DND-41 (cell line): ENCODE results near the gene NUBP2.

Source experiments
- EZH2 ChIP-seq: IDR thresholded peaks from 3 replicates; pipeline ENCODE4 v1.6.1; 2012; ENCODE audit warnings: borderline replicate concordance, low read depth, mild to moderate bottlenecking, moderate library complexity, low read length, inconsistent platforms; ENCODE audit not compliant: severe bottlenecking
- TF ChIP-seq, protein P1 (sequence below): IDR thresholded peaks from 2 replicates; pipeline ENCODE4 v1.5.1; 2012; ENCODE audit warnings: borderline replicate concordance, low read length, moderate library complexity, mild to moderate bottlenecking; ENCODE audit not compliant: poor library complexity, severe bottlenecking; ENCODE audit errors: extremely low read depth

- TF ChIP-seq, protein P1, sequence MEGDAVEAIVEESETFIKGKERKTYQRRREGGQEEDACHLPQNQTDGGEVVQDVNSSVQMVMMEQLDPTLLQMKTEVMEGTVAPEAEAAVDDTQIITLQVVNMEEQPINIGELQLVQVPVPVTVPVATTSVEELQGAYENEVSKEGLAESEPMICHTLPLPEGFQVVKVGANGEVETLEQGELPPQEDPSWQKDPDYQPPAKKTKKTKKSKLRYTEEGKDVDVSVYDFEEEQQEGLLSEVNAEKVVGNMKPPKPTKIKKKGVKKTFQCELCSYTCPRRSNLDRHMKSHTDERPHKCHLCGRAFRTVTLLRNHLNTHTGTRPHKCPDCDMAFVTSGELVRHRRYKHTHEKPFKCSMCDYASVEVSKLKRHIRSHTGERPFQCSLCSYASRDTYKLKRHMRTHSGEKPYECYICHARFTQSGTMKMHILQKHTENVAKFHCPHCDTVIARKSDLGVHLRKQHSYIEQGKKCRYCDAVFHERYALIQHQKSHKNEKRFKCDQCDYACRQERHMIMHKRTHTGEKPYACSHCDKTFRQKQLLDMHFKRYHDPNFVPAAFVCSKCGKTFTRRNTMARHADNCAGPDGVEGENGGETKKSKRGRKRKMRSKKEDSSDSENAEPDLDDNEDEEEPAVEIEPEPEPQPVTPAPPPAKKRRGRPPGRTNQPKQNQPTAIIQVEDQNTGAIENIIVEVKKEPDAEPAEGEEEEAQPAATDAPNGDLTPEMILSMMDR: no peak
- TF ChIP-seq EZH2: no peak
Measured at GRCh38 chr16:1789643-1790045, 6.9 kb downstream of the NUBP2 start.
